ENCODE data around the gene CMTM7. TPM values are rescaled to one million over a fixed set of nuclear protein-coding genes. Genes with fewer than 3 reads are reported as not detected.

Gene CMTM7
- total RNA-seq, 1 donor from 2014 or later: 37.4 TPM

- H3K27me3 Mint-ChIP-seq (ENCODE audit: low read depth): no peaks in the 10 kb centered on the region
- TF ChIP-seq, protein P1, sequence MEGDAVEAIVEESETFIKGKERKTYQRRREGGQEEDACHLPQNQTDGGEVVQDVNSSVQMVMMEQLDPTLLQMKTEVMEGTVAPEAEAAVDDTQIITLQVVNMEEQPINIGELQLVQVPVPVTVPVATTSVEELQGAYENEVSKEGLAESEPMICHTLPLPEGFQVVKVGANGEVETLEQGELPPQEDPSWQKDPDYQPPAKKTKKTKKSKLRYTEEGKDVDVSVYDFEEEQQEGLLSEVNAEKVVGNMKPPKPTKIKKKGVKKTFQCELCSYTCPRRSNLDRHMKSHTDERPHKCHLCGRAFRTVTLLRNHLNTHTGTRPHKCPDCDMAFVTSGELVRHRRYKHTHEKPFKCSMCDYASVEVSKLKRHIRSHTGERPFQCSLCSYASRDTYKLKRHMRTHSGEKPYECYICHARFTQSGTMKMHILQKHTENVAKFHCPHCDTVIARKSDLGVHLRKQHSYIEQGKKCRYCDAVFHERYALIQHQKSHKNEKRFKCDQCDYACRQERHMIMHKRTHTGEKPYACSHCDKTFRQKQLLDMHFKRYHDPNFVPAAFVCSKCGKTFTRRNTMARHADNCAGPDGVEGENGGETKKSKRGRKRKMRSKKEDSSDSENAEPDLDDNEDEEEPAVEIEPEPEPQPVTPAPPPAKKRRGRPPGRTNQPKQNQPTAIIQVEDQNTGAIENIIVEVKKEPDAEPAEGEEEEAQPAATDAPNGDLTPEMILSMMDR (conservative IDR thresholded peaks at IDR 0.05): no peak
- peaks cover 4% of the 10 kb centered on the region for H3K4me1 Mint-ChIP-seq
- peaks cover 31% of the 10 kb centered on the region for H3K36me3 Mint-ChIP-seq (ENCODE audit: low read depth)
- H3K27ac Mint-ChIP-seq (ENCODE audit: unreplicated experiment): no peak overlapping the region
- H3K9me3 Mint-ChIP-seq: no peaks in the 10 kb centered on the region
- H3K4me3 Mint-ChIP-seq: no peak overlapping the region
- DNase-seq (ENCODE audit: low read depth, low spot score): no peak
These were observed 89.0 kb downstream of the CMTM7 start for GRCh38 chr3:32480604-32481003.

DNA sequence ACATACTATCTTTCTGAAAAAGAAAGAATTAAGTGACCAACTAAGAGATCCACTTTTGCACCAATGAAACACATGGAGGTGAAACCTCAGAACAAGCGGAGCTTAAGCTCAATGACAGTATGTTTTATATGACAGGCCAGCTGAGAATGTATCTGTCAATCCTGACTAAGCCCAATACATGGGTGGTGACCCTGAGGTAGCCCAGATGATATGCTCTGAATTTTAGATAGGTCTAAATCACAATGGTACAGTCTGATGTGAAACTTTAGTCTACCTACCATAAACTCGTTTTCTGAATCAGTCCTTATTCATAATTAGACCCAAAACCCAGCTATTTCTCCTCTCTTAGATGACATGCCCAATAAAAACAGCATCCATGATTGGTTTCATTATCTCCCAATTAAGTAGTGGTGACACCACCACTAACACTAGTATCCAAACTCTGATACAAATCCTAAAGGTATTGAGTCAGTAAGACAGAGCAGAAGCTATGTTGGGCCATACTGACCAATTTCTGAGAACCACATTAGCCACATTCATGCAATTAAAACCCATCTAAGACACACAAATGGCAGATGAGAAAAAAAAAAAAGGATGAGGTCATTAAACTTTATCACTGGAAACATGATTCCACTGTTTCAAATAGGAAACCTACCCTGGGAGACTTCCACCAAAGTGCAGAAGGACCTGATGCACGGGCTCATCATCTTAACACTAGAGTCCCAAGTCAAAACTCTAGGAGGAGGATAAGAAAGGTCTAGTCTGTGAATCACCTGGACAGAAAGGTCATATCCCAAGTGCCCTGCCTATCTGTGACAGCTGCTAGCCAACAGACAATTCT lies 90.4 kb downstream of the CMTM7 start:
- no peak overlapping the region for H3K27ac Mint-ChIP-seq (ENCODE audit: unreplicated experiment)
- TF ChIP-seq, protein P1 (conservative IDR thresholded peaks at IDR 0.05): no peak
- DNase-seq (ENCODE audit: low read depth, low spot score): no peak
- H3K9me3 Mint-ChIP-seq: no peaks in the 10 kb centered on the region
- H3K4me3 Mint-ChIP-seq: no peak overlapping the region
- H3K36me3 Mint-ChIP-seq (ENCODE audit: low read depth): peaks cover 29% of the 10 kb centered on the region
- H3K27me3 Mint-ChIP-seq (ENCODE audit: low read depth): no peaks in the 10 kb centered on the region
- H3K4me1 Mint-ChIP-seq: peaks cover 4% of the 10 kb centered on the region

- Mint-ChIP-seq H3K27ac (ENCODE audit: unreplicated experiment) (peak overlapping the region; percentile 60), H3K27me3 (ENCODE audit: low read depth) (no peaks in the 10 kb centered on the region)
These were observed 91.0 kb downstream of the CMTM7 start for GRCh38 chr3:32482693-32483092.

GRCh38 chr3:32483772-32484171 lies 92.1 kb downstream of the CMTM7 start:
- no peaks in the 10 kb centered on the region for H3K27me3 Mint-ChIP-seq (ENCODE audit: low read depth)
- TF ChIP-seq, protein P1 (conservative IDR thresholded peaks at IDR 0.05): no peak
- peaks cover 18% of the 10 kb centered on the region for H3K36me3 Mint-ChIP-seq (ENCODE audit: low read depth)
- no peak overlapping the region for H3K27ac Mint-ChIP-seq (ENCODE audit: unreplicated experiment)
- H3K4me1 Mint-ChIP-seq: peaks cover 4% of the 10 kb centered on the region
- no peak overlapping the region for H3K4me3 Mint-ChIP-seq
- H3K9me3 Mint-ChIP-seq: no peaks in the 10 kb centered on the region
- DNase-seq (ENCODE audit: low read depth, low spot score): no peak

More at GRCh38 chr3:32482693-32483092, 91.0 kb downstream of the CMTM7 start:
- DNase-seq (ENCODE audit: low read depth, low spot score): no peak
- H3K36me3 Mint-ChIP-seq (ENCODE audit: low read depth): peaks cover 26% of the 10 kb centered on the region
- H3K4me3 Mint-ChIP-seq: no peak overlapping the region
- H3K9me3 Mint-ChIP-seq: no peaks in the 10 kb centered on the region
- H3K4me1 Mint-ChIP-seq: peaks cover 4% of the 10 kb centered on the region
- TF ChIP-seq, protein P1 (conservative IDR thresholded peaks at IDR 0.05): no peak

DNA sequence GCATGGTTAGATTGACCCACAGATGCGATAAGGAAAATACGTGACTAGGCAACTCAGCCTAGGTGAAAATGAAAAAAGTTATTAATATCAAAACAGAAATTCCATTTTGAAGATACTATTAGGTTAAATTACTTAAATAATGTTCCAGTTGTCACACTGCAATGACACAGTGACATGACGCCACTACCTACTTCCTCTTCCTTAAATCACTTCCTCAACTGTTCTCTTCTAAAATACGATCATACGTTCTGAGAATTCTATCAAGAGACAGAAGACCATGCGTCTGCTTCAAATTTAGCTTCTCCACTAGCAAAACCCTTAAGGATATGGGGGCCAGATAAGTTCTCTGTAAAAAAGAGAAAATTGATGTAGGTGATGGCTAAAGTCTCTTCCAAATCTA lies 92.8 kb downstream of the CMTM7 start:
- no peaks in the 10 kb centered on the region for H3K9me3 Mint-ChIP-seq
- peaks cover 18% of the 10 kb centered on the region for H3K36me3 Mint-ChIP-seq (ENCODE audit: low read depth)
- peaks cover 4% of the 10 kb centered on the region for H3K4me1 Mint-ChIP-seq

More for the DNA sequence above, 92.8 kb downstream of the CMTM7 start:
- TF ChIP-seq, protein P1 (conservative IDR thresholded peaks at IDR 0.05): no peak
- H3K4me3 Mint-ChIP-seq: no peak overlapping the region
- H3K27me3 Mint-ChIP-seq (ENCODE audit: low read depth): no peaks in the 10 kb centered on the region
- DNase-seq (ENCODE audit: low read depth, low spot score): no peak
- no peak overlapping the region for H3K27ac Mint-ChIP-seq (ENCODE audit: unreplicated experiment)
